GM23338 (cell line): ENCODE results near the gene SGSM1. TPM values are rescaled to one million over a fixed set of nuclear protein-coding genes. Genes with fewer than 3 reads are reported as not detected.

Source experiments
- ATAC-seq: fragments of 200-7000 bp; cut with Tn5 transposase; 3 replicates; pipeline ENCODE4 v1.9.1; 2020
- DNase-seq: peaks from one replicate; pipeline ENCODE4 v3.0.0-alpha.2; 2015; ENCODE audit warnings: low spot score
- H2AFZ ChIP-seq: fragments of 200-600 bp; sonication (generic); 2 replicates; pipeline ENCODE4 v1.8.0; 2016; ENCODE audit warnings: antibody characterized with exemption, mild to moderate bottlenecking, moderate library complexity
- H3F3A ChIP-seq: fragments of 200-600 bp; sonication (generic); replicated peaks from 2 replicates; pipeline ENCODE4 v1.8.0; 2017; ENCODE audit warnings: antibody characterized with exemption, mixed run types, low read depth
- H3K27ac ChIP-seq: fragments of 200-600 bp; sonication (generic); 2 replicates; pipeline ENCODE4 v1.6.1; 2016; ENCODE audit warnings: low read depth
- H3K27me3 ChIP-seq: fragments of 200-600 bp; sonication (generic); 2 replicates; pipeline ENCODE4 v1.8.0; 2016; ENCODE audit warnings: mild to moderate bottlenecking, mixed run types, moderate library complexity; ENCODE audit not compliant: insufficient read depth
- H3K36me3 ChIP-seq: fragments of 200-600 bp; sonication (generic); 2 replicates; pipeline ENCODE4 v1.8.0; 2016; ENCODE audit warnings: mild to moderate bottlenecking; ENCODE audit not compliant: insufficient read depth
- H3K4me1 ChIP-seq: fragments of 200-600 bp; sonication (generic); 2 replicates; pipeline ENCODE4 v1.8.0; 2016; ENCODE audit warnings: mild to moderate bottlenecking, moderate library complexity; ENCODE audit not compliant: insufficient read depth
- H3K4me2 ChIP-seq: fragments of 200-600 bp; sonication (generic); 2 replicates; pipeline ENCODE4 v1.7.1; 2017; ENCODE audit warnings: mixed run types
- H3K4me3 ChIP-seq: fragments of 200-600 bp; sonication (generic); 2 replicates; pipeline ENCODE4 v1.6.1; 2016; ENCODE audit warnings: mixed run types
- H3K79me2 ChIP-seq: fragments of 200-600 bp; sonication (generic); replicated peaks from 2 replicates; pipeline ENCODE4 v1.8.0; 2017; ENCODE audit warnings: mild to moderate bottlenecking; ENCODE audit not compliant: insufficient read depth
- H3K9me2 ChIP-seq: fragments of 200-600 bp; sonication (generic); 2 replicates; pipeline ENCODE4 v1.8.0; 2017; ENCODE audit not compliant: insufficient read depth
- H4K20me1 ChIP-seq: fragments of 200-600 bp; sonication (generic); replicated peaks from 2 replicates; pipeline ENCODE4 v1.8.0; 2017; ENCODE audit warnings: mild to moderate bottlenecking; ENCODE audit not compliant: insufficient read depth
- H3K27ac Mint-ChIP-seq: 2 replicates; pipeline ENCODE4 v1.8.0; 2020; ENCODE audit warnings: inconsistent platforms, mild to moderate bottlenecking, moderate library complexity, mixed read lengths
- H3K27me3 Mint-ChIP-seq: 3 replicates; pipeline ENCODE4 v1.8.0; 2022; ENCODE audit warnings: low read depth, mild to moderate bottlenecking, moderate library complexity, mixed read lengths, inconsistent platforms; ENCODE audit not compliant: insufficient read depth, poor library complexity
- H3K36me3 Mint-ChIP-seq: 3 replicates; pipeline ENCODE4 v1.8.0; 2021; ENCODE audit warnings: low read depth, mild to moderate bottlenecking, inconsistent platforms, moderate library complexity, mixed read lengths
- H3K4me1 Mint-ChIP-seq: 3 replicates; pipeline ENCODE4 v1.8.0; 2020; ENCODE audit warnings: mild to moderate bottlenecking, inconsistent platforms, mixed read lengths
- H3K4me3 Mint-ChIP-seq: 3 replicates; pipeline ENCODE4 v1.8.0; 2021; ENCODE audit warnings: moderate library complexity, mild to moderate bottlenecking, inconsistent platforms, mixed read lengths
- H3K9me3 Mint-ChIP-seq: 3 replicates; pipeline ENCODE4 v1.8.0; 2020; ENCODE audit warnings: moderate library complexity, mild to moderate bottlenecking, inconsistent platforms, mixed read lengths
- CTCF ChIP-seq, 2 experiments: fragments of 200-600 bp in 1 of 2; sonication (generic) in 1 of 2; conservative IDR thresholded peaks; 2 replicates each; pipeline versions ENCODE4 v1.5.1 to v1.6.1; 2016 to 2017; ENCODE audit warnings: antibody characterized with exemption in 2 of 2, low read depth in 2 of 2, mild to moderate bottlenecking in 2 of 2, moderate library complexity in 1 of 2
- ETS1 ChIP-seq: IDR thresholded peaks from 2 replicates; pipeline ENCODE4 v1.6.1; 2016; ENCODE audit warnings: antibody characterized with exemption
- EZH2 ChIP-seq: fragments of 200-600 bp; sonication (generic); IDR thresholded peaks from one replicate; pipeline ENCODE4 v1.8.0; 2017; ENCODE audit warnings: antibody characterized with exemption, mild to moderate bottlenecking, low read depth; ENCODE audit not compliant: unreplicated experiment
- JUNB ChIP-seq: IDR thresholded peaks from one replicate; pipeline ENCODE4 v1.6.1; 2016; ENCODE audit warnings: antibody characterized with exemption; ENCODE audit not compliant: unreplicated experiment
- POLR2AphosphoS5 ChIP-seq: IDR thresholded peaks from 2 replicates; pipeline ENCODE4 v1.6.1; 2016; ENCODE audit warnings: antibody characterized with exemption, low read depth
- STAT1 ChIP-seq: IDR thresholded peaks from one replicate; pipeline ENCODE4 v1.6.1; 2016; ENCODE audit warnings: antibody characterized with exemption; ENCODE audit not compliant: unreplicated experiment
- ZNF331 ChIP-seq: fragments of 250-450 bp; sonication (Bioruptor Pico); IDR thresholded peaks from 2 replicates; pipeline ENCODE4 v1.5.0; 2020; ENCODE audit warnings: low read depth, mild to moderate bottlenecking, moderate library complexity
- polyA plus RNA-seq: library from polyadenylated mRNA; unstranded; fragments of >200 nt; fragmentation: Nextera tagmentation; extraction: Ambion mirVana; gene quantifications from 2 replicates; pipeline ENCODE4 v1.2.1, GENCODE V29; 2016
- total RNA-seq: library from RNA; depleted of rRNA; stranded (reverse); fragments of >200 nt; shearing (Covaris generic); gene quantifications from 2 replicates; pipeline ENCODE4 v1.2.3, GENCODE V29; 2014
- TF ChIP-seq, protein P1 (sequence below): IDR thresholded peaks from one replicate; pipeline ENCODE4 v1.6.1; 2018; ENCODE audit warnings: antibody characterized with exemption; ENCODE audit not compliant: unreplicated experiment

SGSM1 gene
- total and polyA plus RNA-seq, 2 experiments from 2014 or later: 4.7 to 5.4 TPM

DNA sequence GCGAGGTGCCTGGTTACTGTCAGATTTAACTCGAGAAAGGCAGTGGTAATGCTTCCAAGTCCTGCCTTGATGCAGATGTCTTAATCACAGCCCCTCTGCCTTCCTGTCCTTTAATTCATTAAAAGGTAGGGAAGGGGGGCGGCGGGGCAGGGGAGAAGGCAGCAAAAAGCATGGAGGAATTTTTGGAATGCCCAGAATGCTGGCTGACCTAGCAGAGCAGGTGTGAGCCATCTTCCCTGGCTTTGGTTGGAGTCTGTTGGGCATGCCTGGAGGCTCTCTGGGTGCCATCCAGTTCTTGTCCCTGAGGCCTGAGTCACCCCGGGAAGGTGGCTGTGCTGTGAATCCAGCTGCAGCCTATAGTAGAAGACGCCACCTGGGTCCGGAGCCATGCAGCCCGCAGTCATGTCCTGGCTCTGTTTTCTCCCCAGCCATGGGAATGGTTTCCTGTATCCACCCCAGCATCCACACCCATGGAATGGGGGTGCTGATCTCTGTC, 162.1 kb downstream of the SGSM1 start (continued):
- TF ChIP-seq, protein P1, sequence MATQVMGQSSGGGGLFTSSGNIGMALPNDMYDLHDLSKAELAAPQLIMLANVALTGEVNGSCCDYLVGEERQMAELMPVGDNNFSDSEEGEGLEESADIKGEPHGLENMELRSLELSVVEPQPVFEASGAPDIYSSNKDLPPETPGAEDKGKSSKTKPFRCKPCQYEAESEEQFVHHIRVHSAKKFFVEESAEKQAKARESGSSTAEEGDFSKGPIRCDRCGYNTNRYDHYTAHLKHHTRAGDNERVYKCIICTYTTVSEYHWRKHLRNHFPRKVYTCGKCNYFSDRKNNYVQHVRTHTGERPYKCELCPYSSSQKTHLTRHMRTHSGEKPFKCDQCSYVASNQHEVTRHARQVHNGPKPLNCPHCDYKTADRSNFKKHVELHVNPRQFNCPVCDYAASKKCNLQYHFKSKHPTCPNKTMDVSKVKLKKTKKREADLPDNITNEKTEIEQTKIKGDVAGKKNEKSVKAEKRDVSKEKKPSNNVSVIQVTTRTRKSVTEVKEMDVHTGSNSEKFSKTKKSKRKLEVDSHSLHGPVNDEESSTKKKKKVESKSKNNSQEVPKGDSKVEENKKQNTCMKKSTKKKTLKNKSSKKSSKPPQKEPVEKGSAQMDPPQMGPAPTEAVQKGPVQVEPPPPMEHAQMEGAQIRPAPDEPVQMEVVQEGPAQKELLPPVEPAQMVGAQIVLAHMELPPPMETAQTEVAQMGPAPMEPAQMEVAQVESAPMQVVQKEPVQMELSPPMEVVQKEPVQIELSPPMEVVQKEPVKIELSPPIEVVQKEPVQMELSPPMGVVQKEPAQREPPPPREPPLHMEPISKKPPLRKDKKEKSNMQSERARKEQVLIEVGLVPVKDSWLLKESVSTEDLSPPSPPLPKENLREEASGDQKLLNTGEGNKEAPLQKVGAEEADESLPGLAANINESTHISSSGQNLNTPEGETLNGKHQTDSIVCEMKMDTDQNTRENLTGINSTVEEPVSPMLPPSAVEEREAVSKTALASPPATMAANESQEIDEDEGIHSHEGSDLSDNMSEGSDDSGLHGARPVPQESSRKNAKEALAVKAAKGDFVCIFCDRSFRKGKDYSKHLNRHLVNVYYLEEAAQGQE: no peak
- TF ChIP-seq CTCF (conservative IDR thresholded peaks at IDR 0.05; ENCODE audit: low read depth in 2 of 2) (no peak), EZH2 (no peak), JUNB (no peak)

DNA sequence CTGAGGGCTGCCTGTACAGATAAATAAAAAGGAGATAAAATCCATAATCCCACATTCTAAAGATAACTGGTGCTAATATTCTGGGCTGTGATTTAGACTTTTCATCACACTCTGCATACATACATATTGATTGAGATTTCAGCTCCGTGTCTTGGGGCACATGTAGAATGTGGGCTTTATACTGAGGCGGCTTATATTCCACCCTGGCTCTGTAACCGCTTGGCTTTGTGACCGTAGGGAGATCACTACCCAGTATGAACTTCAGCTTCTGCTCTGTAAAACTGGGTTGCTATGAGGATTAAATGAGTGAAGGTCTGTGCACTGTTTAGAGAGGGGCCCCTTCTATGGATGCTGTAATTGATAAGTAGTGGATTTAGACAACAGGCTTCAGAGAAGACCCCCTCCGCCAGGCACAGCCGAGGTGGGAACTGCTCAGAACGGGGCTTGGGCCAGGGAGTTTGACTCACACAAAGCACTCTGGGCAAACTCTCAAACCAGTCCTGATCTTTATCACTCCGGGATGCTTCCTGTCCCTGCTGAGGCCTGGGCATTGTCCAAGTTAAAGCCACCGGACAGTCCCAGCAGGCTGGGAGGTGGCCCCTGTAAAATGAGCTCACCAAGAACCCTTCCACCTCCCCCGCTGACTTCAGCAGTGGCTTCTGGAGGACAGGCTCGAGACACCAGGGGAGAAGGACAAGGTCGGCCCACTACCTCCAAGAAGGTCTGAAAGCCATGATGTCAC, 163.7 kb downstream of the SGSM1 start:
- Histone ChIP-seq H3K79me2 (peaks cover 41% of the 10 kb centered on the region), H3K4me3 (no peak overlapping the region), H3K27ac (peak overlapping the region; percentile 11), H3K4me2 (peak overlapping the region; percentile 60; the same call in 1 of the 2 replicates), H3K27me3 (no peaks in the 10 kb centered on the region), H4K20me1 (0 out of 2 replicates have a peak, but pooled peaks cover 2% of the 10 kb centered on the region), H3F3A (0 out of 2 replicates have a peak, but pooled peaks cover 3% of the 10 kb centered on the region), H3K9me2 (no peaks in the 10 kb centered on the region), H2AFZ (no peak overlapping the region), H3K4me1 (peaks cover 26% of the 10 kb centered on the region), H3K36me3 (no peaks in the 10 kb centered on the region)
- DNase-seq (no peak), ATAC-seq (no peak)
- peak overlapping the region; percentile 46; the same call in 1 of the 2 replicates for H3K27ac Mint-ChIP-seq
- H3K9me3 Mint-ChIP-seq: no peaks in the 10 kb centered on the region; the same call in 2 of the 3 replicates
- peaks cover 4% of the 10 kb centered on the region for H3K27me3 Mint-ChIP-seq
- peaks cover 3% of the 10 kb centered on the region; the same call in 2 of the 3 replicates for H3K36me3 Mint-ChIP-seq
- H3K4me3 Mint-ChIP-seq: no peak overlapping the region; the same call in 2 of the 3 replicates
- H3K4me1 Mint-ChIP-seq: peaks cover 39% of the 10 kb centered on the region
- TF ChIP-seq ZNF331 (no peak), POLR2AphosphoS5 (no peak), CTCF (conservative IDR thresholded peaks at IDR 0.05; ENCODE audit: low read depth in 2 of 2) (no peak), EZH2 (no peak), STAT1 (no peak), ETS1 (no peak)
